AG04450 (cell line): ENCODE data around the gene GABRP. TPM values are rescaled to one million over a fixed set of nuclear protein-coding genes. Genes with fewer than 3 reads are reported as not detected.

Experiments used
- CTCF ChIA-PET: fragments of 300-600, 350-600 bp; formaldehyde crosslinking; extraction: SDS; loops from one replicate; lab custom pipeline; 2022; ENCODE audit warnings: antibody characterized with exemption, inconsistent platforms; lab: Charles Lee
- POLR2A ChIA-PET: fragments of 350-600 bp; formaldehyde crosslinking; extraction: SDS; loops from one replicate; lab custom pipeline; 2021; ENCODE audit warnings: antibody characterized with exemption, inconsistent platforms; lab: Yijun Ruan, JAX
- DNase-seq: peaks from one replicate; pipeline ENCODE4 v3.0.0-alpha.2; 2011; ENCODE audit warnings: low read depth, low spot score
- H3K27ac ChIP-seq: one replicate; pipeline ENCODE4 v1.5.1; 2012; ENCODE audit warnings: low read depth, low read length, control low read depth
- H3K27me3 ChIP-seq: one replicate; pipeline ENCODE4 v1.6.0; 2012; ENCODE audit warnings: low read length; ENCODE audit not compliant: control insufficient read depth, insufficient read depth
- H3K4me3 ChIP-seq: 2 replicates; pipeline ENCODE4 v1.5.1; 2011; ENCODE audit warnings: mild to moderate bottlenecking, low read depth, low read length, control low read depth
- H3K9me3 ChIP-seq: 2 replicates; pipeline ENCODE4 v1.5.1; 2012; ENCODE audit warnings: low read length; ENCODE audit not compliant: control insufficient read depth, insufficient read depth
- polyA plus RNA-seq: library from polyadenylated mRNA; depleted of rRNA; stranded (reverse); fragments of >200 nt; gene quantifications from 2 replicates; pipeline ENCODE4 v1.2.3, GENCODE V29; 2011
- TF ChIP-seq, protein P1 (sequence below): IDR thresholded peaks from 2 replicates; pipeline ENCODE4 v1.5.1; 2011; ENCODE audit warnings: low read depth, low read length, control low read depth, inconsistent platforms

The GABRP gene
- polyA plus RNA-seq, 1 experiment = not detected

DNA sequence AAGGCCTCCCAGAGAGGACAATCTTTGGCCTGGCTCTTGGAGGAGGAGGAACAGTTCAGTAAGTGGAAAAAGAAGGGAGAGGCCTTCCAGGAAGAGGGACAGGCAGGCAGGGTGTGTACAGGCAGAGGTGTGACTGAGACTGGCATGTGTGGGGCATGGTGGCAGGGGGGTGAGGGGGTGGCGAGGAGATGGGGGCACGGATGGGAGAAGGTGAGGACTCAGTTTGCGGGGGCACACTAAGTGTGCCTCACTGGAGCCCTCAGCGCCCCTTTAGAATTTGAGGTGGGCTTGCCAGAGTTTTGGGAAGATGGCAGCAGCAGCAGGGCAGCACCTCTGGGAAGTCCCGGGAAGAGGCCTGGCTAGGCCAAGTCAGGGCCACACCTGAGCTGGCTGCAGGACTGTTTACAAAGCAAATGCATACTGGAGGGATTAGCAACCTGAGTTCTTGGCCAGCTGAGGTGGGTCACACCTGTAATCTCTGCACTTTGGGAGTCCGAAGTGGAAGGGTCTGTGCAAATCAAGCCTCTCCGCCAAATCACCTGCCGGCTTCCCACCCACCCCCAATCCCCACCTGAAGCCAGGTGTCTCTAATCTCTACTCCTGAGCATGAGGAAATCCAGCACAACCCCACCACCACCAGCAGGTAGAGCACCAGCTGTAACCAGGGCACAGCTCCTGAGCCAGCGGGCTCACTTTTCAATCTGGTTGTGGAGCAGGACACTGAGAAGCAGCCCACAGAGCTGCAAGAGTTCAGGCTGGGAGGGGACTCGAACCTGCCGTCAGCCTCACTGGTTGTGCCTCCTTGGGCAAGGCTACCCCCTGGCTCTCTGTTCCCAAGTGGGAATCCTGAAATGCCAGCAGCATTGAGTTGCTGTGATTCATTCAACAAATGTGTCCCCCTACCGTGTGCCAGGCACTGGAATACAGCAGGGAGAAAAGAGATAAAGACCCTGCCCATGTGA is 10.2 kb upstream of the GABRP start:
- H3K27ac ChIP-seq = no peak overlapping the region
- H3K9me3 ChIP-seq = no peaks in the 10 kb centered on the region
- DNase-seq = no peak
- no peak overlapping the region for H3K4me3 ChIP-seq
- POLR2A ChIA-PET = no interaction called here
- CTCF ChIA-PET = no interaction called here
- peaks cover 4% of the 10 kb centered on the region for H3K27me3 ChIP-seq
- TF ChIP-seq, protein P1, sequence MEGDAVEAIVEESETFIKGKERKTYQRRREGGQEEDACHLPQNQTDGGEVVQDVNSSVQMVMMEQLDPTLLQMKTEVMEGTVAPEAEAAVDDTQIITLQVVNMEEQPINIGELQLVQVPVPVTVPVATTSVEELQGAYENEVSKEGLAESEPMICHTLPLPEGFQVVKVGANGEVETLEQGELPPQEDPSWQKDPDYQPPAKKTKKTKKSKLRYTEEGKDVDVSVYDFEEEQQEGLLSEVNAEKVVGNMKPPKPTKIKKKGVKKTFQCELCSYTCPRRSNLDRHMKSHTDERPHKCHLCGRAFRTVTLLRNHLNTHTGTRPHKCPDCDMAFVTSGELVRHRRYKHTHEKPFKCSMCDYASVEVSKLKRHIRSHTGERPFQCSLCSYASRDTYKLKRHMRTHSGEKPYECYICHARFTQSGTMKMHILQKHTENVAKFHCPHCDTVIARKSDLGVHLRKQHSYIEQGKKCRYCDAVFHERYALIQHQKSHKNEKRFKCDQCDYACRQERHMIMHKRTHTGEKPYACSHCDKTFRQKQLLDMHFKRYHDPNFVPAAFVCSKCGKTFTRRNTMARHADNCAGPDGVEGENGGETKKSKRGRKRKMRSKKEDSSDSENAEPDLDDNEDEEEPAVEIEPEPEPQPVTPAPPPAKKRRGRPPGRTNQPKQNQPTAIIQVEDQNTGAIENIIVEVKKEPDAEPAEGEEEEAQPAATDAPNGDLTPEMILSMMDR = no peak

DNA sequence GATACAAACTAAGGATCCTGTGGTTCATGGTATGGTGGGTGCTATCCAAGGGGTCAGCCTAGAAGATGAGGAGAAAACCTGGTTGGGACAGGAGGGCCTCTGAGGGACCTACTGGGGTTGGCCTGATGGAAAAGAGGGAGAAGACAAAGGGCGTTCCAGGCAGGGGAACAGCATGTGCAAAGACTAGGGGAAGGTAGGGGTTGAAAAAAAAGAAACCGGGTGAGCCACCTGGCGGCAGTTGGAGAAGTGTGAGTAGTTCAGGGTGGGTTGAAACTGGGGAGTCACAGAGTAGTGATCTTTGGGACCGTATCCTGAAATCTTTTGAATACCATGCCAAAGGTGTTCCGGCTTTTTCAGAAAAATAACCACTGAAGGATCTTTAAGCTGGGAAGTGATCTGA is 8.7 kb upstream of the GABRP start:
- H3K27me3 ChIP-seq = no peaks in the 10 kb centered on the region
- no peaks in the 10 kb centered on the region for H3K9me3 ChIP-seq
- H3K4me3 ChIP-seq = no peak overlapping the region
- ChIA-PET POLR2A (no interaction called here), CTCF (no interaction called here)
- H3K27ac ChIP-seq = no peak overlapping the region
- no peak for DNase-seq
- TF ChIP-seq, protein P1 = no peak

DNA sequence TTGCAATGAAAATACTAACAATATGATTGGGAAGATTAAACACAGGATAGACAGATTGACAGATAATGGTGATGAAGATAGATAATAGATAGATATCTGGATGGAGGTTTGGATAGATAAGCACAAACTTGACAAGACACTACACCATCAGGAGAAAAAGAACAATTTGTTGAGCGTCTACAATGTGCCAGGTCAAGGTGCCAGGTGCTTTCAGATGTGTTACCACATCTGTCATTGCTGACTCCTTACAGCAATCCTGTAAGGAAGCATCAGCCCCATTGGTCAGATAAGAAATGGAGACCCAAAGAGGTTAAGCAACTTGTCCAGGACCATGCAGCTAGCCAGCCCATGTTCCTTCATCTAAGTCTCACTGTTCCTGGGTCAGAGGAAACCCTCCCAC is 1.6 kb upstream of the GABRP start:
- DNase-seq = no peak
- TF ChIP-seq, protein P1 = no peak
- H3K9me3 ChIP-seq = no peaks in the 10 kb centered on the region
- peaks cover 3% of the 10 kb centered on the region for H3K27me3 ChIP-seq
- ChIA-PET CTCF (no interaction called here), POLR2A (no interaction called here)
- no peak overlapping the region for H3K4me3 ChIP-seq
- no peak overlapping the region for H3K27ac ChIP-seq

DNA sequence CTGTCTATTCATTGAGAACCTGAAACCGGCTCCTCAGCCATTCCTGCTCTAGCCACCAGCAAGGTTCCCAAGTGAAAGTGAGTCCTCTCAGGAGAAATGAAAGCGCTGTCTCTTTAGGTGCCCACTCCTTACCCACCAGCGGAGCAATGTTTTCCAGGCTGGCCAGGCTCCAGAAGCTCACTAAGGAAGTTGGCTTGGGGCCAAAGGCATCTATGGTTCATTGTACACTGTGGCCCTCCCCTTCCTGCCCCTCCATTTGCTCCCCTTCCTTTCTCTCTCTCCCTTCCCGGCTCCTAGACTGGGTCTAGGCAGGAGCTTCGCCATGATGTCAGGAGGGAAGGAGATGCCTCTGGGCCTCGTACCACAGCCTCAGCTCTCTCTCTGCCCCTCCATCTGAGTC is 1.1 kb upstream of the GABRP start:
- ChIA-PET CTCF (no interaction called here), POLR2A (no interaction called here)
- no peak overlapping the region for H3K27ac ChIP-seq
- DNase-seq = no peak
- H3K4me3 ChIP-seq = no peak overlapping the region
- H3K27me3 ChIP-seq = peaks cover 3% of the 10 kb centered on the region
- H3K9me3 ChIP-seq = no peaks in the 10 kb centered on the region
- TF ChIP-seq, protein P1 = no peak

DNA sequence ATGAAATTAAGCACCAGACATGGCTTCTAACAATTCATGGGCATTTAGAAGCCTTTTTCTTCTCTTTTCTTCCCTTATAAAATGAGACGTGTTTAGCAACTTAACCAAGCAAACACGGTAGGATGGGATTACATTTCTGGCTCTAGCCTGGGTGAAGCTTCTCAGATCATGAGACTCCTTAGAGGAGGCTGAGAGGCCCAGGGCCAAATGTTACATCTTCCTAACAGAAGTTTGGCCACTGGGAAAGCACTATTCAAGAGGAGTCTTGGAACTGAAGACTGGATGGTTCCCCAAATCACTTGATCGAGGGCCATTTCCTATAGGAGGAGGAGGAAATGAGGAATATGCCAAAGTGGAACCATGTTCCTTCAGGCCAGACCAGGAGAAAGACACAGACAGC is 1.9 kb downstream of the GABRP start:
- H3K4me3 ChIP-seq = no peak overlapping the region
- no peak overlapping the region for H3K27ac ChIP-seq
- H3K9me3 ChIP-seq = no peaks in the 10 kb centered on the region
- CTCF ChIA-PET = no interaction called here
- POLR2A ChIA-PET = no interaction called here
- H3K27me3 ChIP-seq = peaks cover 3% of the 10 kb centered on the region
- DNase-seq = no peak
- TF ChIP-seq, protein P1 = no peak
